IMR-90 (cell line): ENCODE data around the gene TXNDC11.

Source experiments
- BHLHE40 ChIP-seq: fragments of 150-350 bp; IDR thresholded peaks from 2 replicates; pipeline ENCODE4 v1.6.1; 2016; ENCODE audit warnings: mild to moderate bottlenecking, low read depth, low read length
- CEBPB ChIP-seq: IDR thresholded peaks from 2 replicates; pipeline ENCODE4 v1.6.1; 2012; ENCODE audit warnings: low read depth, low read length, improper control_type of control experiment
- FOS ChIP-seq: fragments of 150-350 bp; IDR thresholded peaks from 2 replicates; pipeline ENCODE4 v1.6.1; 2016; ENCODE audit warnings: low read depth, low read length
- MAFK ChIP-seq: IDR thresholded peaks from 2 replicates; pipeline ENCODE4 v1.6.1; 2012; ENCODE audit warnings: low read depth, low read length, improper control_type of control experiment
- MAZ ChIP-seq: IDR thresholded peaks from 2 replicates; pipeline ENCODE4 v1.6.1; 2012; ENCODE audit warnings: low read depth, mild to moderate bottlenecking, low read length, improper control_type of control experiment, moderate library complexity, borderline replicate concordance
- MXI1 ChIP-seq: IDR thresholded peaks from 2 replicates; pipeline ENCODE4 v1.6.1; 2012; ENCODE audit warnings: low read depth, mild to moderate bottlenecking, low read length, moderate library complexity, borderline replicate concordance
- POLR2A ChIP-seq: IDR thresholded peaks from 2 replicates; pipeline ENCODE4 v1.6.1; 2012; ENCODE audit warnings: mild to moderate bottlenecking, low read depth, low read length
- RAD21 ChIP-seq: IDR thresholded peaks from 2 replicates; pipeline ENCODE4 v1.6.1; 2012; ENCODE audit warnings: low read length, improper control_type of control experiment
- RCOR1 ChIP-seq: IDR thresholded peaks from 2 replicates; pipeline ENCODE4 v1.6.1; 2012; ENCODE audit warnings: mild to moderate bottlenecking, low read length, improper control_type of control experiment; ENCODE audit not compliant: insufficient replicate concordance
- RFX5 ChIP-seq: IDR thresholded peaks from 2 replicates; pipeline ENCODE4 v1.8.0; 2012; ENCODE audit warnings: low read depth, mild to moderate bottlenecking, low read length, moderate library complexity
- SMC3 ChIP-seq: fragments of 150-350 bp; IDR thresholded peaks from 2 replicates; pipeline ENCODE4 v1.6.1; 2016; ENCODE audit warnings: low read depth, mild to moderate bottlenecking, antibody characterized with exemption, low read length, moderate library complexity
- USF2 ChIP-seq: fragments of 150-350 bp; IDR thresholded peaks from 2 replicates; pipeline ENCODE4 v1.6.1; 2017; ENCODE audit warnings: mild to moderate bottlenecking, antibody characterized with exemption, low read length, low read depth
- TF ChIP-seq, protein P1 (sequence below): conservative IDR thresholded peaks from 2 replicates; pipeline ENCODE4 v1.5.1; 2012; ENCODE audit warnings: mild to moderate bottlenecking, low read depth, low read length, improper control_type of control experiment

- TF ChIP-seq, protein P1, sequence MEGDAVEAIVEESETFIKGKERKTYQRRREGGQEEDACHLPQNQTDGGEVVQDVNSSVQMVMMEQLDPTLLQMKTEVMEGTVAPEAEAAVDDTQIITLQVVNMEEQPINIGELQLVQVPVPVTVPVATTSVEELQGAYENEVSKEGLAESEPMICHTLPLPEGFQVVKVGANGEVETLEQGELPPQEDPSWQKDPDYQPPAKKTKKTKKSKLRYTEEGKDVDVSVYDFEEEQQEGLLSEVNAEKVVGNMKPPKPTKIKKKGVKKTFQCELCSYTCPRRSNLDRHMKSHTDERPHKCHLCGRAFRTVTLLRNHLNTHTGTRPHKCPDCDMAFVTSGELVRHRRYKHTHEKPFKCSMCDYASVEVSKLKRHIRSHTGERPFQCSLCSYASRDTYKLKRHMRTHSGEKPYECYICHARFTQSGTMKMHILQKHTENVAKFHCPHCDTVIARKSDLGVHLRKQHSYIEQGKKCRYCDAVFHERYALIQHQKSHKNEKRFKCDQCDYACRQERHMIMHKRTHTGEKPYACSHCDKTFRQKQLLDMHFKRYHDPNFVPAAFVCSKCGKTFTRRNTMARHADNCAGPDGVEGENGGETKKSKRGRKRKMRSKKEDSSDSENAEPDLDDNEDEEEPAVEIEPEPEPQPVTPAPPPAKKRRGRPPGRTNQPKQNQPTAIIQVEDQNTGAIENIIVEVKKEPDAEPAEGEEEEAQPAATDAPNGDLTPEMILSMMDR = no peak
- TF ChIP-seq POLR2A = no peak
- peak; percentile 87 for TF ChIP-seq MAFK
- no peak for TF ChIP-seq RAD21
- no peak for TF ChIP-seq MAZ
- no peak for TF ChIP-seq CEBPB
- TF ChIP-seq SMC3 = no peak
- TF ChIP-seq RCOR1 = no peak
- no peak for TF ChIP-seq RFX5
- no peak for TF ChIP-seq MXI1
- no peak for TF ChIP-seq USF2
- no peak for TF ChIP-seq BHLHE40
- TF ChIP-seq FOS = no peak
Observed at GRCh38 chr16:11779074-11779473, 36.4 kb upstream of the TXNDC11 start.
